Fibroblast of lung (primary cell): ENCODE data around the gene TCEAL1. TPM values are rescaled to one million over a fixed set of nuclear protein-coding genes. Genes with fewer than 3 reads are reported as not detected.
"Not testable (repeated sequence)": the region's sequence is repeated elsewhere in the genome, so short reads cannot be mapped to it uniquely, and the experiment has no call there.

Experiments
- DNase-seq, 2 donors: peaks; one replicate each; pipeline versions ENCODE4 v3.0.0 to v3.0.0-alpha.2; 2010; ENCODE audit warnings: low read depth in 2 of 2
- H2AFZ ChIP-seq: 2 replicates; pipeline ENCODE4 v1.5.1; 2012; ENCODE audit warnings: low read length, control low read depth, inconsistent platforms
- H3K27ac ChIP-seq: 2 replicates; pipeline ENCODE4 v1.5.1; 2011; ENCODE audit warnings: low read length, control low read depth; ENCODE audit not compliant: insufficient read depth
- H3K27me3 ChIP-seq: 2 replicates; pipeline ENCODE4 v1.5.1; 2011; ENCODE audit warnings: mild to moderate bottlenecking, low read length; ENCODE audit not compliant: control insufficient read depth, insufficient read depth
- H3K36me3 ChIP-seq: 2 replicates; pipeline ENCODE4 v1.5.1; 2011; ENCODE audit warnings: low read length; ENCODE audit not compliant: control insufficient read depth, insufficient read depth
- H3K4me1 ChIP-seq: 2 replicates; pipeline ENCODE4 v1.5.1; 2011; ENCODE audit warnings: low read length; ENCODE audit not compliant: control insufficient read depth, insufficient read depth; ENCODE audit errors: extremely low read depth
- H3K4me2 ChIP-seq: 2 replicates; pipeline ENCODE4 v1.5.1; 2011; ENCODE audit warnings: low read length, control low read depth; ENCODE audit not compliant: insufficient read depth; ENCODE audit errors: extremely low read depth
- H3K4me3 ChIP-seq, 4 experiments: fragments of 200-600 bp in 1 of 4; sonication (generic) in 1 of 4; replicated peaks in 1 of 4; 2 replicates each; pipeline ENCODE4 v1.5.1; 2011 to 2016; ENCODE audit warnings: low read length in 4 of 4, low read depth in 3 of 4, mild to moderate bottlenecking in 3 of 4, control low read depth in 2 of 4, inconsistent platforms in 1 of 4, mixed read lengths in 1 of 4; ENCODE audit not compliant: insufficient read depth in 1 of 4; ENCODE audit errors: control extremely low read depth in 1 of 4
- H3K79me2 ChIP-seq: 2 replicates; pipeline ENCODE4 v1.5.1; 2012; ENCODE audit warnings: mild to moderate bottlenecking, low read length, inconsistent platforms; ENCODE audit not compliant: control insufficient read depth, insufficient read depth
- H3K9ac ChIP-seq: 2 replicates; pipeline ENCODE4 v1.5.1; 2011; ENCODE audit warnings: mild to moderate bottlenecking, low read length, control low read depth; ENCODE audit not compliant: insufficient read depth
- H3K9me3 ChIP-seq: 2 replicates; pipeline ENCODE4 v1.5.1; 2012; ENCODE audit warnings: low read depth, low read length; ENCODE audit not compliant: control insufficient read depth, insufficient read depth
- H4K20me1 ChIP-seq: 2 replicates; pipeline ENCODE4 v1.5.1; 2011; ENCODE audit warnings: low read length; ENCODE audit not compliant: control insufficient read depth, insufficient read depth; ENCODE audit errors: extremely low read depth
- CTCF ChIP-seq, 2 donors: IDR thresholded peaks in 1 of 2; conservative IDR thresholded peaks in 1 of 2; 1 replicate in 1 of 2; 2 replicates in 1 of 2; pipeline ENCODE4 v1.5.1; 2011 to 2012; ENCODE audit warnings: low read length in 2 of 2, control low read depth in 1 of 2, inconsistent platforms in 1 of 2, low read depth in 1 of 2, mild to moderate bottlenecking in 1 of 2
- EZH2 ChIP-seq: IDR thresholded peaks from 2 replicates; pipeline ENCODE4 v1.5.1; 2012; ENCODE audit warnings: low read length, control low read depth, mild to moderate bottlenecking; ENCODE audit errors: missing control alignments
- polyA plus RNA-seq, 2 donors: library from polyadenylated mRNA; depleted of rRNA in 1 of 2; stranded (reverse) in 1 of 2; unstranded in 1 of 2; fragments of >200 nt; gene quantifications; 2 replicates each; pipeline ENCODE4 v1.2.1, GENCODE V29; 2011 to 2012; ENCODE audit warnings: missing spikeins in 1 of 2
- total RNA-seq: library from RNA; depleted of rRNA; stranded (reverse); fragments of >200 nt; gene quantifications from 2 replicates; pipeline ENCODE4 v1.2.1, GENCODE V29; 2014

The TCEAL1 gene
- total and polyA plus RNA-seq, 2 donors (not counting 1 experiment from before 2014, with no cell fraction given) = 28.5 to 35.5 TPM

GRCh38 chrX:103658681-103659433, 30.1 kb downstream of the TCEAL1 start:
- Histone ChIP-seq H3K4me1 (peaks cover 2% of the 10 kb centered on the region), H3K4me2 (no peak overlapping the region), H3K36me3 (no peaks in the 10 kb centered on the region), H3K27me3 (no peaks in the 10 kb centered on the region), H2AFZ (no peak overlapping the region), H3K9ac (no peak overlapping the region), H3K4me3 (no peak overlapping the region), H3K79me2 (no peaks in the 10 kb centered on the region), H4K20me1 (no peaks in the 10 kb centered on the region), H3K9me3 (no peaks in the 10 kb centered on the region), H3K27ac (no peak overlapping the region)
- TF ChIP-seq CTCF (conservative IDR thresholded peaks at IDR 0.05 in 1 of 2, IDR thresholded peaks at IDR 0.05 in 1 of 2; ENCODE audit: low read depth in 1 of 2, low read length in 2 of 2) (no peak), EZH2 (no peak)
- no peak for DNase-seq

GRCh38 chrX:103659460-103659859, 30.7 kb downstream of the TCEAL1 start:
- H3K4me3 ChIP-seq, DNase-seq, H3K36me3 ChIP-seq, H3K9me3 ChIP-seq, H3K9ac ChIP-seq, H3K27me3 ChIP-seq, H3K79me2 ChIP-seq, H3K4me1 ChIP-seq, H3K4me2 ChIP-seq, H4K20me1 ChIP-seq, H3K27ac ChIP-seq, H2AFZ ChIP-seq: not testable (repeated sequence)

GRCh38 chrX:103663981-103664762, 35.4 kb downstream of the TCEAL1 start:
- DNase-seq = no peak
- Histone ChIP-seq H3K4me1 (no peaks in the 10 kb centered on the region), H3K9me3 (no peaks in the 10 kb centered on the region), H3K4me3 (no peak overlapping the region), H2AFZ (no peak overlapping the region), H3K36me3 (no peaks in the 10 kb centered on the region), H3K9ac (no peak overlapping the region), H3K27ac (no peak overlapping the region), H3K4me2 (no peak overlapping the region), H4K20me1 (no peaks in the 10 kb centered on the region), H3K79me2 (no peaks in the 10 kb centered on the region), H3K27me3 (no peaks in the 10 kb centered on the region)
- no peak for TF ChIP-seq CTCF (conservative IDR thresholded peaks at IDR 0.05 in 1 of 2, IDR thresholded peaks at IDR 0.05 in 1 of 2; ENCODE audit: low read depth in 1 of 2, low read length in 2 of 2)
- no peak for TF ChIP-seq EZH2
